GM18868 (cell line): ENCODE measurements around the gene ABCC2.
"Not testable (repeated sequence)": the region's sequence is repeated elsewhere in the genome, so short reads cannot be mapped to it uniquely, and the experiment has no call there.

Source experiments
- ATAC-seq: cut with Tn5 transposase; IDR thresholded peaks from one replicate; pipeline ENCODE4 v1.9.1; 2021; ENCODE audit warnings: mild to moderate bottlenecking, moderate library complexity; ENCODE audit not compliant: unreplicated experiment

The ABCC2 gene

GRCh38 chr10:99782447-99783286, at the start of gene ABCC2:
ABCC2 (plus strand) TSS chr10:99782640; CDS start chr10:99782845, 205 bp downstream.
- ATAC-seq, result no peak

- no peak for ATAC-seq
Observed at GRCh38 chr10:99733366-99733765, 49.1 kb upstream of the ABCC2 start.

GRCh38 chr10:99734111-99734510, 48.3 kb upstream of the ABCC2 start:
- not testable (repeated sequence) for ATAC-seq

GRCh38 chr10:99740260-99740659, 42.2 kb upstream of the ABCC2 start:
- no peak for ATAC-seq

GRCh38 chr10:99740933-99741559, 41.4 kb upstream of the ABCC2 start:
- no peak for ATAC-seq

- ATAC-seq, result no peak
Observed at GRCh38 chr10:99742254-99742653, 40.2 kb upstream of the ABCC2 start.

- no peak for ATAC-seq
Observed at GRCh38 chr10:99742701-99743100, 39.7 kb upstream of the ABCC2 start.

- ATAC-seq, result no peak
Observed at GRCh38 chr10:99743841-99744240, 38.6 kb upstream of the ABCC2 start.

- ATAC-seq, result not testable (repeated sequence)
Observed at GRCh38 chr10:99746166-99746565, 36.3 kb upstream of the ABCC2 start.

GRCh38 chr10:99748823-99749451, 33.5 kb upstream of the ABCC2 start:
- no peak for ATAC-seq

GRCh38 chr10:99750641-99751040, 31.8 kb upstream of the ABCC2 start:
- ATAC-seq, result no peak

GRCh38 chr10:99754670-99755069, 27.8 kb upstream of the ABCC2 start:
- ATAC-seq, result no peak

GRCh38 chr10:99756159-99756558, 26.3 kb upstream of the ABCC2 start:
- no peak for ATAC-seq

GRCh38 chr10:99758211-99758891, 24.1 kb upstream of the ABCC2 start:
- ATAC-seq, result no peak

GRCh38 chr10:99760321-99760720, 22.1 kb upstream of the ABCC2 start:
- no peak for ATAC-seq

GRCh38 chr10:99761365-99761764, 21.1 kb upstream of the ABCC2 start:
- ATAC-seq, result no peak

GRCh38 chr10:99765672-99766301, 16.7 kb upstream of the ABCC2 start:
- no peak for ATAC-seq

GRCh38 chr10:99766302-99766681, 16.1 kb upstream of the ABCC2 start:
- ATAC-seq, result no peak

- ATAC-seq, result no peak
Observed at GRCh38 chr10:99767901-99768300, 14.5 kb upstream of the ABCC2 start.

- no peak for ATAC-seq
Observed at GRCh38 chr10:99768556-99768955, 13.9 kb upstream of the ABCC2 start.

GRCh38 chr10:99769706-99770105, 12.7 kb upstream of the ABCC2 start:
- ATAC-seq, result no peak
